GM23248 (cell line): ENCODE results near the gene ASTN1.

Source experiments
- EZH2 ChIP-seq: fragments of 200-600 bp; sonication (generic); IDR thresholded peaks from 2 replicates; pipeline ENCODE4 v1.6.1; 2018; ENCODE audit warnings: antibody characterized with exemption, mild to moderate bottlenecking; ENCODE audit not compliant: insufficient read depth, poor library complexity, severe bottlenecking
- EZH2phosphoT487 ChIP-seq: fragments of 200-600 bp; sonication (generic); IDR thresholded peaks from 2 replicates; pipeline ENCODE4 v1.6.1; 2018; ENCODE audit warnings: antibody characterized with exemption, moderate library complexity, mild to moderate bottlenecking, low read depth; ENCODE audit not compliant: insufficient read depth

DNA sequence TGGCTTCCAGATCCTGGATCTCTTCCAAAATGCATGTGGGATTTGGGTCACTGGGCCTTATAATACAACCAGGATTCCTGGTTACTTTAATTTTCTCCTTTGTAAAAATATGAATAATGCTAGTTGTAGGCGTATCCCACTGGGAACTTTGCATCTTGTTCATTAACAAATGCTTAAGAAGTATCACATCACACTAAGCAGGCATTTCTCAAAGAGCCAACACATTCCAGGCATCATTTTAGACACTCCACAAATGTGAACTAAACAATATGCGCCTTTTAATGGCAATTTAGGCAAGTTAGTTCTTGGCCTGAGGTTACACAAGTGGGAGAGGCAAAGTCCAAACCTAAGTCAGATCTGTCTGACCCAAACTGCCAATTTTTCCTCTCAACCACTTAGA is 22.1 kb upstream of the ASTN1 start:
- TF ChIP-seq EZH2phosphoT487 (no peak), EZH2 (no peak)
